ENCODE data around the gene ELFN1.

ELFN1 gene

GRCh38 chr7:1639532-1640175 is 30.4 kb upstream of the ELFN1 start:
- Histone ChIP-seq H3K27ac (no peak overlapping the region), H3K4me3 (ENCODE audit: low read depth in 1 of 2, low read length in 1 of 2) (no peak overlapping the region), H3K27me3 (no peaks in the 10 kb centered on the region), H3K4me1 (ENCODE audit: control insufficient read depth in 1 of 2, insufficient read depth in 1 of 2, low read depth in 1 of 2, low read length in 1 of 2) (no peaks in the 10 kb centered on the region), H3K36me3 (no peaks in the 10 kb centered on the region), H3K9me3 (no peaks in the 10 kb centered on the region)
- no peak for TF ChIP-seq CTCF (IDR thresholded peaks at IDR 0.05)

- Histone ChIP-seq H3K36me3 (no peaks in the 10 kb centered on the region), H3K27ac (no peak overlapping the region), H3K4me3 (ENCODE audit: low read depth in 1 of 2, low read length in 1 of 2) (no peak overlapping the region), H3K27me3 (no peaks in the 10 kb centered on the region), H3K4me1 (ENCODE audit: control insufficient read depth in 1 of 2, insufficient read depth in 1 of 2, low read depth in 1 of 2, low read length in 1 of 2) (no peaks in the 10 kb centered on the region), H3K9me3 (no peaks in the 10 kb centered on the region)
- TF ChIP-seq CTCF (IDR thresholded peaks at IDR 0.05): no peak
Measured at GRCh38 chr7:1640376-1641172, 29.5 kb upstream of the ELFN1 start.

- Histone ChIP-seq H3K27me3 (no peaks in the 10 kb centered on the region), H3K4me3 (ENCODE audit: low read depth in 1 of 2, low read length in 1 of 2) (no peak overlapping the region), H3K9me3 (no peaks in the 10 kb centered on the region), H3K27ac (no peak overlapping the region), H3K36me3 (no peaks in the 10 kb centered on the region), H3K4me1 (ENCODE audit: control insufficient read depth in 1 of 2, insufficient read depth in 1 of 2, low read depth in 1 of 2, low read length in 1 of 2) (no peaks in the 10 kb centered on the region)
- TF ChIP-seq CTCF (IDR thresholded peaks at IDR 0.05): no peak
Measured at GRCh38 chr7:1641173-1641572, 28.9 kb upstream of the ELFN1 start.

GRCh38 chr7:1641661-1642260 is 28.3 kb upstream of the ELFN1 start:
- H3K27ac ChIP-seq: no peak overlapping the region
- TF ChIP-seq CTCF (IDR thresholded peaks at IDR 0.05): no peak
- H3K9me3 ChIP-seq: no peaks in the 10 kb centered on the region
- H3K4me1 ChIP-seq (ENCODE audit: control insufficient read depth in 1 of 2, insufficient read depth in 1 of 2, low read depth in 1 of 2, low read length in 1 of 2): no peaks in the 10 kb centered on the region
- H3K4me3 ChIP-seq (ENCODE audit: low read depth in 1 of 2, low read length in 1 of 2): no peak overlapping the region
- no peaks in the 10 kb centered on the region for H3K36me3 ChIP-seq
- H3K27me3 ChIP-seq: no peaks in the 10 kb centered on the region

- Histone ChIP-seq H3K9me3 (no peaks in the 10 kb centered on the region), H3K4me3 (ENCODE audit: low read depth in 1 of 2, low read length in 1 of 2) (no peak overlapping the region), H3K27me3 (peaks cover 4% of the 10 kb centered on the region), H3K4me1 (ENCODE audit: control insufficient read depth in 1 of 2, insufficient read depth in 1 of 2, low read depth in 1 of 2, low read length in 1 of 2) (no peaks in the 10 kb centered on the region), H3K36me3 (no peaks in the 10 kb centered on the region), H3K27ac (no peak overlapping the region)
- no peak for TF ChIP-seq CTCF (IDR thresholded peaks at IDR 0.05)
Measured at GRCh38 chr7:1642291-1642731, 27.8 kb upstream of the ELFN1 start.

Measured in neutrophil (primary cell).